Neural progenitor cell (in vitro differentiated cells): ENCODE data around the gene NEURL1. TPM values are rescaled to one million over a fixed set of nuclear protein-coding genes. Genes with fewer than 3 reads are reported as not detected.

Experiments used
- DNase-seq: peaks from one replicate; pipeline ENCODE4 v3.0.0-alpha.2; 2016; ENCODE audit warnings: low spot score
- H2AFZ ChIP-seq: fragments of 200-600 bp; sonication (generic); replicated peaks from 2 replicates; pipeline ENCODE4 v1.6.1; 2016; ENCODE audit warnings: antibody characterized with exemption
- H3F3A ChIP-seq: fragments of 200-600 bp; sonication (generic); 2 replicates; pipeline ENCODE4 v1.6.1; 2016; ENCODE audit warnings: antibody characterized with exemption, low read depth
- H3K27ac ChIP-seq: fragments of 200-600 bp; sonication (generic); 2 replicates; pipeline ENCODE4 v1.5.1; 2016; ENCODE audit warnings: mild to moderate bottlenecking
- H3K27me3 ChIP-seq: fragments of 200-600 bp; sonication (generic); 2 replicates; pipeline ENCODE4 v1.6.1; 2016; ENCODE audit warnings: mild to moderate bottlenecking, moderate library complexity
- H3K36me3 ChIP-seq: fragments of 200-600 bp; sonication (generic); 2 replicates; pipeline ENCODE4 v1.5.1; 2016
- H3K4me1 ChIP-seq: fragments of 200-600 bp; sonication (generic); 2 replicates; pipeline ENCODE4 v1.6.1; 2016; ENCODE audit warnings: mixed run types
- H3K4me2 ChIP-seq: fragments of 200-600 bp; sonication (generic); 2 replicates; pipeline ENCODE4 v1.6.1; 2016
- H3K4me3 ChIP-seq: fragments of 200-600 bp; sonication (generic); 2 replicates; pipeline ENCODE4 v1.5.1; 2016
- H3K79me2 ChIP-seq: fragments of 200-600 bp; sonication (generic); 2 replicates; pipeline ENCODE4 v1.6.1; 2016; ENCODE audit warnings: low read depth
- H3K9ac ChIP-seq: fragments of 200-600 bp; sonication (generic); 2 replicates; pipeline ENCODE4 v1.6.1; 2016
- H3K9me3 ChIP-seq: fragments of 200-600 bp; sonication (generic); 2 replicates; pipeline ENCODE4 v1.5.1; 2016; ENCODE audit warnings: low read depth
- H4K20me1 ChIP-seq: fragments of 200-600 bp; sonication (generic); 2 replicates; pipeline ENCODE4 v1.6.1; 2016; ENCODE audit warnings: low read depth
- H3K27ac Mint-ChIP-seq: 3 replicates; pipeline ENCODE4 v1.8.0; 2021; ENCODE audit warnings: mixed read lengths
- H3K27me3 Mint-ChIP-seq: 2 replicates; pipeline ENCODE4 v1.8.0; 2022; ENCODE audit warnings: low read depth, mild to moderate bottlenecking, inconsistent platforms, moderate library complexity, mixed read lengths; ENCODE audit not compliant: insufficient read depth
- H3K36me3 Mint-ChIP-seq: 3 replicates; pipeline ENCODE4 v1.8.0; 2021; ENCODE audit warnings: mixed read lengths
- H3K4me1 Mint-ChIP-seq: 3 replicates; pipeline ENCODE4 v1.8.0; 2021; ENCODE audit warnings: mixed read lengths
- H3K4me3 Mint-ChIP-seq: 3 replicates; pipeline ENCODE4 v1.8.0; 2021; ENCODE audit warnings: mild to moderate bottlenecking, moderate library complexity, mixed read lengths
- H3K9me3 Mint-ChIP-seq: 3 replicates; pipeline ENCODE4 v1.8.0; 2020; ENCODE audit warnings: mixed read lengths
- EZH2 ChIP-seq: fragments of 200-600 bp; sonication (generic); IDR thresholded peaks from 2 replicates; pipeline ENCODE4 v1.6.1; 2017; ENCODE audit warnings: antibody characterized with exemption, mild to moderate bottlenecking, moderate library complexity
- EZH2phosphoT487 ChIP-seq: fragments of 200-600 bp; sonication (generic); IDR thresholded peaks from 2 replicates; pipeline ENCODE4 v1.6.1; 2017; ENCODE audit warnings: antibody characterized with exemption
- total RNA-seq: library from RNA; depleted of rRNA; stranded (reverse); fragments of >200 nt; gene quantifications from 2 replicates; pipeline ENCODE4 v1.2.3, GENCODE V29; 2015; ENCODE audit warnings: low replicate concordance
- TF ChIP-seq, protein P1 (sequence below): fragments of 200-600 bp; sonication (generic); IDR thresholded peaks from 2 replicates; pipeline ENCODE4 v1.5.1; 2017; ENCODE audit warnings: antibody characterized with exemption, mild to moderate bottlenecking

NEURL1 gene
- total RNA-seq, 1 donor from 2014 or later, result 0.06 TPM

DNA sequence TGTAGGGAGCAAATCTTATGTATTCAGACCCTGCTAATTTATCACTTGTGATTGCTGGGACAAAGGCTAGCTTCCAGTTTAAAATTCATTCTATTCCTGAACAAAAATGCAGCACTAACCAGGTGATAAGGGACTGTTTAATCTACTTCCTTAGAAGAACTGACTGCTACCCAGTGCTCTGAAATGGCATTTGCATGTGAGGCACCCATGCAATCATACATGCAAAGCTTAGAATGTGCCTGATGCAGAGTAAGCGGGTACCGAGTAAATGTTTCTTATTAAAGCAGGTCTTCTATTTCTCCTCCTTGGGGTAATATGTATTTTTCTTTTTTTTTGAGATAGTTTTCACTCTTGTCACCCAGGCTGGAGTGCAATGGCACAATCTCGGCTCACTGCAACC, 54.5 kb downstream of the NEURL1 start:
- no peaks in the 10 kb centered on the region for H3K27me3 ChIP-seq
- H3K4me1 Mint-ChIP-seq, result peaks cover 31% of the 10 kb centered on the region
- H4K20me1 ChIP-seq, result no peaks in the 10 kb centered on the region
- no peaks in the 10 kb centered on the region for H3K36me3 Mint-ChIP-seq
- no peak overlapping the region for H3K4me3 Mint-ChIP-seq
- H2AFZ ChIP-seq, result no peak overlapping the region
- no peaks in the 10 kb centered on the region for H3K79me2 ChIP-seq
- H3K4me2 ChIP-seq, result peak overlapping the region; percentile 2
- peaks cover 5% of the 10 kb centered on the region for H3K27me3 Mint-ChIP-seq
- H3K9ac ChIP-seq, result no peak overlapping the region
- H3K4me3 ChIP-seq, result no peak overlapping the region
- H3K4me1 ChIP-seq, result peaks cover 15% of the 10 kb centered on the region
- peaks cover 3% of the 10 kb centered on the region for H3F3A ChIP-seq
- H3K9me3 Mint-ChIP-seq, result no peaks in the 10 kb centered on the region
- TF ChIP-seq EZH2phosphoT487 (no peak), EZH2 (no peak)
- TF ChIP-seq, protein P1, sequence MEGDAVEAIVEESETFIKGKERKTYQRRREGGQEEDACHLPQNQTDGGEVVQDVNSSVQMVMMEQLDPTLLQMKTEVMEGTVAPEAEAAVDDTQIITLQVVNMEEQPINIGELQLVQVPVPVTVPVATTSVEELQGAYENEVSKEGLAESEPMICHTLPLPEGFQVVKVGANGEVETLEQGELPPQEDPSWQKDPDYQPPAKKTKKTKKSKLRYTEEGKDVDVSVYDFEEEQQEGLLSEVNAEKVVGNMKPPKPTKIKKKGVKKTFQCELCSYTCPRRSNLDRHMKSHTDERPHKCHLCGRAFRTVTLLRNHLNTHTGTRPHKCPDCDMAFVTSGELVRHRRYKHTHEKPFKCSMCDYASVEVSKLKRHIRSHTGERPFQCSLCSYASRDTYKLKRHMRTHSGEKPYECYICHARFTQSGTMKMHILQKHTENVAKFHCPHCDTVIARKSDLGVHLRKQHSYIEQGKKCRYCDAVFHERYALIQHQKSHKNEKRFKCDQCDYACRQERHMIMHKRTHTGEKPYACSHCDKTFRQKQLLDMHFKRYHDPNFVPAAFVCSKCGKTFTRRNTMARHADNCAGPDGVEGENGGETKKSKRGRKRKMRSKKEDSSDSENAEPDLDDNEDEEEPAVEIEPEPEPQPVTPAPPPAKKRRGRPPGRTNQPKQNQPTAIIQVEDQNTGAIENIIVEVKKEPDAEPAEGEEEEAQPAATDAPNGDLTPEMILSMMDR, result no peak
- no peak for DNase-seq
- H3K27ac ChIP-seq, result no peak overlapping the region
- no peaks in the 10 kb centered on the region for H3K36me3 ChIP-seq
- H3K27ac Mint-ChIP-seq, result peak overlapping the region; percentile 9
- H3K9me3 ChIP-seq, result no peaks in the 10 kb centered on the region

GRCh38 chr10:103548581-103549348, 55.3 kb downstream of the NEURL1 start:
- Mint-ChIP-seq H3K9me3 (no peaks in the 10 kb centered on the region), H3K27me3 (peaks cover 8% of the 10 kb centered on the region), H3K36me3 (no peaks in the 10 kb centered on the region), H3K27ac (no peak overlapping the region), H3K4me3 (no peak overlapping the region), H3K4me1 (peaks cover 24% of the 10 kb centered on the region)
- no peak overlapping the region for H3K4me2 ChIP-seq
- no peak overlapping the region for H3K9ac ChIP-seq
- H4K20me1 ChIP-seq, result no peaks in the 10 kb centered on the region
- no peak overlapping the region for H3K27ac ChIP-seq
- H3K27me3 ChIP-seq, result no peaks in the 10 kb centered on the region
- no peaks in the 10 kb centered on the region for H3K36me3 ChIP-seq
- peaks cover 8% of the 10 kb centered on the region for H3K4me1 ChIP-seq
- DNase-seq, result no peak
- no peaks in the 10 kb centered on the region for H3F3A ChIP-seq
- H2AFZ ChIP-seq, result no peak overlapping the region
- no peak for TF ChIP-seq EZH2
- TF ChIP-seq EZH2phosphoT487, result no peak
- TF ChIP-seq, protein P1, result no peak
- no peaks in the 10 kb centered on the region for H3K9me3 ChIP-seq
- no peaks in the 10 kb centered on the region for H3K79me2 ChIP-seq
- no peak overlapping the region for H3K4me3 ChIP-seq

DNA sequence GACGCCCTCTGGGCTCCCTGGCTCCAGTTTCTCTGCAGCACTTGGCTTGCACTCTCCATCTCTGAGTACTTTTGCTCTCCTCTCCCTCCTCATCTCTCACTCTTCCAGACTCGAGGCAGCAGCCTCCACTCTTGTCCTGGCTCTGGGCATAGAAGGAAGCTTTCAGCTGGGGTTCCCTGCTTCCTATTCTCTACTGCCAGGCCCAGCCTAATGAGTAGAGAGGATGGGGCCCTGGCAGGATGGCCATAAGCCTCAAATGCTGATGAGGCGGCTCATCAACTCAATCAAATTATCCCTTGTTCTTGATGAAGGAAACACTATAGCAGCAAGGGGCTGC, 55.8 kb downstream of the NEURL1 start:
- Histone ChIP-seq H3K27me3 (peaks cover 4% of the 10 kb centered on the region), H3K79me2 (no peaks in the 10 kb centered on the region), H3K27ac (no peak overlapping the region), H3K4me2 (no peak overlapping the region), H4K20me1 (no peaks in the 10 kb centered on the region), H3K4me1 (peaks cover 8% of the 10 kb centered on the region), H2AFZ (no peak overlapping the region), H3K36me3 (no peaks in the 10 kb centered on the region), H3K9me3 (no peaks in the 10 kb centered on the region), H3K4me3 (no peak overlapping the region), H3F3A (no peaks in the 10 kb centered on the region), H3K9ac (no peak overlapping the region)
- Mint-ChIP-seq H3K27ac (no peak overlapping the region), H3K4me3 (no peak overlapping the region), H3K27me3 (peaks cover 10% of the 10 kb centered on the region), H3K36me3 (no peaks in the 10 kb centered on the region), H3K9me3 (no peaks in the 10 kb centered on the region), H3K4me1 (peaks cover 23% of the 10 kb centered on the region)
- TF ChIP-seq EZH2phosphoT487 (no peak), EZH2 (no peak)
- TF ChIP-seq, protein P1, result no peak
- DNase-seq, result no peak
